Osteocyte (in vitro differentiated cells): ENCODE results near the gene CHIT1. TPM values are rescaled to one million over a fixed set of nuclear protein-coding genes. Genes with fewer than 3 reads are reported as not detected.

Experiments used
- DNase-seq: peaks from one replicate; pipeline ENCODE4 v3.0.0; 2021; ENCODE audit warnings: mixed read lengths; ENCODE audit not compliant: unreplicated experiment; ENCODE audit errors: extremely low spot score
- H3K27ac Mint-ChIP-seq: one replicate; pipeline ENCODE4 v1.8.0; 2021; ENCODE audit warnings: mild to moderate bottlenecking, mixed read lengths; ENCODE audit not compliant: unreplicated experiment
- H3K27me3 Mint-ChIP-seq: one replicate; pipeline ENCODE4 v1.8.0; 2021; ENCODE audit warnings: mixed read lengths; ENCODE audit not compliant: unreplicated experiment
- H3K36me3 Mint-ChIP-seq: one replicate; pipeline ENCODE4 v1.8.0; 2021; ENCODE audit warnings: mixed read lengths; ENCODE audit not compliant: unreplicated experiment
- H3K4me1 Mint-ChIP-seq: one replicate; pipeline ENCODE4 v1.8.0; 2021; ENCODE audit warnings: mixed read lengths; ENCODE audit not compliant: unreplicated experiment
- H3K4me3 Mint-ChIP-seq: one replicate; pipeline ENCODE4 v1.8.0; 2021; ENCODE audit warnings: mild to moderate bottlenecking, moderate library complexity, mixed read lengths; ENCODE audit not compliant: unreplicated experiment
- H3K9me3 Mint-ChIP-seq: one replicate; pipeline ENCODE4 v1.8.0; 2021; ENCODE audit warnings: mixed read lengths; ENCODE audit not compliant: unreplicated experiment
- total RNA-seq: library from RNA; stranded (reverse); gene quantifications from 2 replicates; pipeline ENCODE4 v1.2.1, GENCODE V29; 2021
- TF ChIP-seq, protein P1 (sequence below): fragments of 200-600 bp; sonication (generic); IDR thresholded peaks from 2 replicates; pipeline ENCODE4 v1.5.0; 2021; ENCODE audit warnings: antibody characterized with exemption, mild to moderate bottlenecking, moderate library complexity

The CHIT1 gene
- total RNA-seq, 1 donor from 2014 or later, result not detected

DNA sequence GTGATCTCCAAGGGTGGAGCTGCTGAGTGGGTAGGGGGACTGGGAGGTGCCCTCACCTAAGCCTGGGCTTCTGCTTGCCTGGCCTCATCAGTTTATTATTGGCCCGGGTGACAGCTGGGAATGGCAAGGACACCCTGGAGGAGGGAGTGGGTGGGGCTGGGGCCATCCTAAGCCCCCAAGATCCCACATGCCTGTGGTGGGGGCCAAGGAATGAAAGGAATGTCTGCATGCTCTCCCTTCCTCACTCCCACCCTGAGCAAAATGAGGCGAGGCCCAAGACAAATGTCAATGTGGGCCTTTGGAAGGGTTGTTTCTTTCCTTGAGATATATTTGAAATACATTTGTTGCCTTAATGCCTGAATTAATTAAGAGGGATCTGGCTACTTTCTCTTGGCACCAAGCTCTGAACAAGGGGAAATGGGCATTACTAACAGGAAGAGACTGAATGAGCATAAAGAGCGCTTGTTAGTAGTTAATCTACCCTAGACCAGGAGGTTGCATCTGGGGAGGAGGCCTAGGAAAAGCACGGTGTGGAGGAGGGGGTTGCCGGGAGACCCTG lies 23.3 kb downstream of the CHIT1 start:
- H3K27ac Mint-ChIP-seq, result no peak overlapping the region
- peaks cover 67% of the 10 kb centered on the region for H3K27me3 Mint-ChIP-seq
- H3K36me3 Mint-ChIP-seq, result no peaks in the 10 kb centered on the region
- H3K4me3 Mint-ChIP-seq, result no peak overlapping the region
- no peaks in the 10 kb centered on the region for H3K4me1 Mint-ChIP-seq
- TF ChIP-seq, protein P1, sequence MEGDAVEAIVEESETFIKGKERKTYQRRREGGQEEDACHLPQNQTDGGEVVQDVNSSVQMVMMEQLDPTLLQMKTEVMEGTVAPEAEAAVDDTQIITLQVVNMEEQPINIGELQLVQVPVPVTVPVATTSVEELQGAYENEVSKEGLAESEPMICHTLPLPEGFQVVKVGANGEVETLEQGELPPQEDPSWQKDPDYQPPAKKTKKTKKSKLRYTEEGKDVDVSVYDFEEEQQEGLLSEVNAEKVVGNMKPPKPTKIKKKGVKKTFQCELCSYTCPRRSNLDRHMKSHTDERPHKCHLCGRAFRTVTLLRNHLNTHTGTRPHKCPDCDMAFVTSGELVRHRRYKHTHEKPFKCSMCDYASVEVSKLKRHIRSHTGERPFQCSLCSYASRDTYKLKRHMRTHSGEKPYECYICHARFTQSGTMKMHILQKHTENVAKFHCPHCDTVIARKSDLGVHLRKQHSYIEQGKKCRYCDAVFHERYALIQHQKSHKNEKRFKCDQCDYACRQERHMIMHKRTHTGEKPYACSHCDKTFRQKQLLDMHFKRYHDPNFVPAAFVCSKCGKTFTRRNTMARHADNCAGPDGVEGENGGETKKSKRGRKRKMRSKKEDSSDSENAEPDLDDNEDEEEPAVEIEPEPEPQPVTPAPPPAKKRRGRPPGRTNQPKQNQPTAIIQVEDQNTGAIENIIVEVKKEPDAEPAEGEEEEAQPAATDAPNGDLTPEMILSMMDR, result no peak
- H3K9me3 Mint-ChIP-seq, result no peaks in the 10 kb centered on the region
- DNase-seq, result no peak

- no peak for DNase-seq
- Mint-ChIP-seq H3K36me3 (no peaks in the 10 kb centered on the region), H3K9me3 (no peaks in the 10 kb centered on the region), H3K27ac (no peak overlapping the region), H3K4me1 (no peaks in the 10 kb centered on the region), H3K27me3 (peaks cover 69% of the 10 kb centered on the region), H3K4me3 (no peak overlapping the region)
- TF ChIP-seq, protein P1, result no peak
Measured at GRCh38 chr1:203204756-203205155, 24.7 kb downstream of the CHIT1 start.

DNA sequence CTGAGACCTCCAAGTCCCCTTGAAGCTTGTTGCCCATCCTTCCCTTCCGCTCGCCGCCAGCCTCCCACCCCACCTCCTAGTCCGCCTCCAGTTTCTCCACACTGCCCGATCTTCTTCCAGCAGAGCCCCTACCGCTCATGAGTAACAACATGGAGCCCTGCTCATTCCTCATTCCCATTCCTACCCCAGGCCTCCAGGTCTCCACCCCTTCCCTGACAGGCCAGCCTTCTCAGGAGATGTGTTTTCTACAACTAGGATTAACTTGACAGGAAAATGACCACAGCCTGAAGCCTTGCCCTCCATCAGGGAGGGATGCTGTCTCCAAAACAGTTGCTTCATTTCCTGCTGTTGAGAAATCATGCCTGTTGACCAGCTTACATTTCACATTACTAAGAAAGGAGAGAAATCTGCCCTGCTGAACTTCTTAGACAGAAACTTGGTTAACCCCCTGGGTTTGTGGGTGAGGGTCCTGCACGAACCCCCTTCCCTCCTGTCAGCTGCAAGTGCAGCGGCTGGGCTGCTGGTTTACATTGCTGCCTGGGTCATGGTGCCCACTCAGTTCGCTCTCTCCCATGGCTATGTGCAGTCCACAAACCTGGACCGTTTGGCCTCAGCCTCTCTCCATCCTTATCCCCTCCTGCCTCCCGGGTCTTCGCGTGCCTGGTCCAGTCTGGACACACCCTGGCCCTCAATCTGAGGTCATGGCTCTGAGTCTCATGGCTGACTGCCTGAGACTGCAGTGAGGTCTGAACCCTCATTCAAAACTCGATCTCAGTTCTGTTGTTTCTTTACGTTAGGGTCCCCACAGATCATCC lies 26.8 kb downstream of the CHIT1 start:
- no peak for DNase-seq
- no peaks in the 10 kb centered on the region for H3K36me3 Mint-ChIP-seq
- H3K4me1 Mint-ChIP-seq, result peaks cover 3% of the 10 kb centered on the region
- H3K9me3 Mint-ChIP-seq, result no peaks in the 10 kb centered on the region
- H3K4me3 Mint-ChIP-seq, result no peak overlapping the region
- H3K27ac Mint-ChIP-seq, result no peak overlapping the region
- H3K27me3 Mint-ChIP-seq, result peaks cover 51% of the 10 kb centered on the region
- TF ChIP-seq, protein P1, result no peak

GRCh38 chr1:203201516-203202205 lies 27.8 kb downstream of the CHIT1 start:
- Mint-ChIP-seq H3K9me3 (no peaks in the 10 kb centered on the region), H3K36me3 (no peaks in the 10 kb centered on the region), H3K4me1 (peaks cover 5% of the 10 kb centered on the region), H3K4me3 (no peak overlapping the region), H3K27me3 (peaks cover 53% of the 10 kb centered on the region), H3K27ac (no peak overlapping the region)
- DNase-seq, result no peak
- TF ChIP-seq, protein P1, result no peak

GRCh38 chr1:203200916-203201315 lies 28.6 kb downstream of the CHIT1 start:
- H3K9me3 Mint-ChIP-seq, result no peaks in the 10 kb centered on the region
- no peak overlapping the region for H3K4me3 Mint-ChIP-seq
- peaks cover 53% of the 10 kb centered on the region for H3K27me3 Mint-ChIP-seq
- no peak overlapping the region for H3K27ac Mint-ChIP-seq
- TF ChIP-seq, protein P1, result no peak
- DNase-seq, result no peak
- H3K36me3 Mint-ChIP-seq, result no peaks in the 10 kb centered on the region
- peaks cover 7% of the 10 kb centered on the region for H3K4me1 Mint-ChIP-seq
